IMR-90 (cell line): Measurements from ENCODE around the gene NKAIN2. TPM values are rescaled to one million over a fixed set of nuclear protein-coding genes. Genes with fewer than 3 reads are reported as not detected.

ENCODE experiments used
- ATAC-seq: fragments of 200-7000 bp; cut with Tn5 transposase; 2 replicates; pipeline ENCODE4 v1.9.1; 2020; ENCODE audit warnings: low read depth, mild to moderate bottlenecking, moderate library complexity
- BruUV-seq: library from RNA; stranded (reverse); fragments of 400-500 nt; replicated peaks from 2 replicates; lab custom pipeline; 2021; lab: Mats Ljungman, UMichigan
- CTCF ChIA-PET: fragments of 300-600 bp; formaldehyde crosslinking; extraction: SDS; loops from one replicate; lab custom pipeline; 2021; ENCODE audit warnings: antibody characterized with exemption; lab: Yijun Ruan, JAX
- POLR2A ChIA-PET: fragments of 300-600 bp; sonication (Branson Sonifier 250); formaldehyde crosslinking; loops from one replicate; lab custom pipeline; 2022; ENCODE audit warnings: antibody characterized with exemption; ENCODE audit not compliant: unreplicated experiment; lab: Charles Lee
- DNase-seq: peaks from one replicate; pipeline ENCODE4 v3.0.0; 2013
- H2AFZ ChIP-seq: replicated peaks from 2 replicates; pipeline ENCODE3; 2013; ENCODE audit warnings: low read length, mild to moderate bottlenecking; ENCODE audit not compliant: poor library complexity
- H2AK5ac ChIP-seq: 2 replicates; pipeline ENCODE4 v1.6.1; 2013; ENCODE audit warnings: low read depth, low read length, inconsistent platforms
- H2AK9ac ChIP-seq: replicated peaks from 2 replicates; pipeline ENCODE3; 2013; ENCODE audit warnings: mild to moderate bottlenecking, low read depth, low read length, moderate library complexity; ENCODE audit not compliant: poor library complexity
- H2BK120ac ChIP-seq: 2 replicates; pipeline ENCODE4 v1.6.1; 2013; ENCODE audit warnings: low read depth, low read length, inconsistent platforms
- H2BK15ac ChIP-seq: 3 replicates; pipeline ENCODE4 v1.6.1; 2013; ENCODE audit warnings: low read depth, low read length, inconsistent platforms
- H2BK20ac ChIP-seq: 2 replicates; pipeline ENCODE4 v1.6.1; 2013; ENCODE audit warnings: low read depth, mild to moderate bottlenecking, inconsistent platforms, low read length, moderate library complexity
- H2BK5ac ChIP-seq: 2 replicates; pipeline ENCODE4 v1.6.1; 2013; ENCODE audit warnings: mild to moderate bottlenecking, low read depth, low read length, inconsistent platforms; ENCODE audit not compliant: poor library complexity, severe bottlenecking
- H3K14ac ChIP-seq: replicated peaks from 2 replicates; pipeline ENCODE4 v1.6.1; 2013; ENCODE audit warnings: low read depth, low read length, inconsistent platforms
- H3K18ac ChIP-seq: 2 replicates; pipeline ENCODE4 v1.6.1; 2013; ENCODE audit warnings: low read depth, low read length, control low read depth
- H3K23ac ChIP-seq: 2 replicates; pipeline ENCODE4 v1.6.1; 2013; ENCODE audit warnings: low read depth, low read length, inconsistent platforms
- H3K27ac ChIP-seq: 2 replicates; pipeline ENCODE4 v1.5.1; 2013; ENCODE audit warnings: mild to moderate bottlenecking, control low read depth, low read length; ENCODE audit not compliant: insufficient read depth
- H3K27me3 ChIP-seq: 2 replicates; pipeline ENCODE4 v1.6.1; 2013; ENCODE audit warnings: low read length; ENCODE audit not compliant: control insufficient read depth, insufficient read depth
- H3K36me3 ChIP-seq: 2 replicates; pipeline ENCODE4 v1.6.1; 2013; ENCODE audit warnings: low read length, mixed read lengths; ENCODE audit not compliant: control insufficient read depth, insufficient read depth
- H3K4ac ChIP-seq: 2 replicates; pipeline ENCODE4 v1.6.1; 2013; ENCODE audit warnings: low read depth, low read length, inconsistent platforms
- H3K4me1 ChIP-seq: 2 replicates; pipeline ENCODE4 v1.6.1; 2013; ENCODE audit warnings: low read length, mixed read lengths; ENCODE audit not compliant: control insufficient read depth, insufficient read depth
- H3K4me2 ChIP-seq: 2 replicates; pipeline ENCODE4 v1.6.1; 2013; ENCODE audit warnings: low read depth, mild to moderate bottlenecking, control low read depth, low read length, moderate library complexity
- H3K4me3 ChIP-seq: 2 replicates; pipeline ENCODE4 v1.5.1; 2013; ENCODE audit warnings: low read depth, mild to moderate bottlenecking, control low read depth, low read length, moderate library complexity; ENCODE audit not compliant: insufficient read depth
- H3K56ac ChIP-seq: 2 replicates; pipeline ENCODE4 v1.6.1; 2013; ENCODE audit warnings: low read length, inconsistent platforms; ENCODE audit not compliant: insufficient read depth; ENCODE audit errors: extremely low read depth
- H3K79me1 ChIP-seq, 2 experiments: 2 replicates each; pipeline ENCODE4 v1.6.1; 2013; ENCODE audit warnings: low read length in 2 of 2, inconsistent platforms in 1 of 2, low read depth in 1 of 2
- H3K9ac ChIP-seq: 2 replicates; pipeline ENCODE4 v1.6.1; 2013; ENCODE audit warnings: low read depth, low read length, control low read depth
- H3K9me1 ChIP-seq: 2 replicates; pipeline ENCODE4 v1.6.1; 2013; ENCODE audit warnings: low read length, inconsistent platforms; ENCODE audit not compliant: insufficient read depth
- H3K9me3 ChIP-seq: 2 replicates; pipeline ENCODE4 v1.6.1; 2013; ENCODE audit warnings: low read length; ENCODE audit not compliant: control insufficient read depth, insufficient read depth
- H4K20me1 ChIP-seq: 2 replicates; pipeline ENCODE4 v1.6.1; 2013; ENCODE audit warnings: low read length, inconsistent platforms; ENCODE audit not compliant: insufficient read depth
- H4K5ac ChIP-seq: 2 replicates; pipeline ENCODE4 v1.6.1; 2013; ENCODE audit warnings: mild to moderate bottlenecking, low read depth, low read length, control low read depth
- H4K8ac ChIP-seq, 2 experiments: 2 replicates each; pipeline ENCODE4 v1.6.1; 2013; ENCODE audit warnings: low read depth in 2 of 2, low read length in 2 of 2, control low read depth in 1 of 2, inconsistent platforms in 1 of 2
- H4K91ac ChIP-seq: 2 replicates; pipeline ENCODE4 v1.6.1; 2013; ENCODE audit warnings: low read depth, low read length, inconsistent platforms; ENCODE audit not compliant: insufficient read depth
- ELK1 ChIP-seq: fragments of 150-350 bp; IDR thresholded peaks from 2 replicates; pipeline ENCODE4 v1.6.1; 2016; ENCODE audit warnings: low read depth, mild to moderate bottlenecking, low read length, moderate library complexity, borderline replicate concordance
- FOS ChIP-seq: fragments of 150-350 bp; IDR thresholded peaks from 2 replicates; pipeline ENCODE4 v1.6.1; 2016; ENCODE audit warnings: low read depth, low read length
- MAZ ChIP-seq: IDR thresholded peaks from 2 replicates; pipeline ENCODE4 v1.6.1; 2012; ENCODE audit warnings: low read depth, mild to moderate bottlenecking, low read length, improper control_type of control experiment, moderate library complexity, borderline replicate concordance
- MXI1 ChIP-seq: IDR thresholded peaks from 2 replicates; pipeline ENCODE4 v1.6.1; 2012; ENCODE audit warnings: low read depth, mild to moderate bottlenecking, low read length, moderate library complexity, borderline replicate concordance
- POLR2A ChIP-seq: IDR thresholded peaks from 2 replicates; pipeline ENCODE4 v1.6.1; 2012; ENCODE audit warnings: mild to moderate bottlenecking, low read depth, low read length
- RFX5 ChIP-seq: IDR thresholded peaks from 2 replicates; pipeline ENCODE4 v1.8.0; 2012; ENCODE audit warnings: low read depth, mild to moderate bottlenecking, low read length, moderate library complexity
- dilution Hi-C: fragments of 300-500 bp; cut with HindIII; formaldehyde crosslinking; loops from one replicate; pipeline ENCODE4 v1.14.3; 2018; ENCODE audit warnings: low sequenced_read_pairs; ENCODE audit not compliant: unreplicated experiment
- in situ Hi-C: fragments of 300-500 bp; cut with MboI; formaldehyde crosslinking; loops from 3 replicates; pipeline ENCODE4 v1.14.3; 2019; ENCODE audit warnings: low sequenced_read_pairs, inconsistent platforms, mixed read lengths
- intact Hi-C: fragments of 100-400 bp; cut with micrococcal nuclease; formaldehyde crosslinking; loops from 2 replicates; pipeline ENCODE4 v1.10.0; 2022
- polyA plus RNA-seq, 3 experiments: library from polyadenylated mRNA; depleted of rRNA; stranded (reverse); fragments of >200 nt; gene quantifications; 2 replicates each; pipeline ENCODE4 v1.2.3, GENCODE V29; 2012; ENCODE audit warnings: low replicate concordance in 1 of 3
- total RNA-seq: library from RNA; depleted of rRNA; stranded (reverse); fragments of >200 nt; gene quantifications from 2 replicates; pipeline ENCODE4 v1.2.3, GENCODE V29; 2012

NKAIN2 gene
- total and polyA plus RNA-seq, 2 of the 4 experiments (the other 2 are of a cell fraction), result not detected

- TF ChIP-seq ELK1 (no peak), MAZ (no peak), RFX5 (no peak)
These were observed 992.9 kb downstream of the NKAIN2 start (continued) for GRCh38 chr6:124796464-124796970.

- H3K56ac ChIP-seq, result no peak overlapping the region
- H2BK15ac ChIP-seq, result no peak overlapping the region
- H2AK5ac ChIP-seq, result no peak overlapping the region
- H3K4me3 ChIP-seq, result no peak overlapping the region
- in situ Hi-C loops, result no loop called here
- no peaks in the 10 kb centered on the region for H3K79me1 ChIP-seq
- H3K4me2 ChIP-seq, result no peak overlapping the region
- no peak overlapping the region for H3K14ac ChIP-seq
- H2BK120ac ChIP-seq, result no peak overlapping the region
- dilution Hi-C loops, result no loop called here
- no peak overlapping the region for H2AK9ac ChIP-seq
- H2BK5ac ChIP-seq, result no peak overlapping the region
- no peak overlapping the region for H4K5ac ChIP-seq
- TF ChIP-seq MXI1 (no peak), POLR2A (no peak), FOS (no peak)
- H3K9me3 ChIP-seq, result no peaks in the 10 kb centered on the region
- H3K27ac ChIP-seq, result no peak overlapping the region
- H3K23ac ChIP-seq, result no peak overlapping the region
- H3K9me1 ChIP-seq, result no peaks in the 10 kb centered on the region
- DNase-seq (no peak), ATAC-seq (no peak)
- H2BK20ac ChIP-seq, result no peak overlapping the region
- CTCF ChIA-PET, result no interaction called here
- H3K27me3 ChIP-seq, result no peaks in the 10 kb centered on the region
- H4K91ac ChIP-seq, result no peak overlapping the region
- no peaks in the 10 kb centered on the region for H3K4me1 ChIP-seq
- intact Hi-C loops, result no loop called here
- no peaks in the 10 kb centered on the region for H4K20me1 ChIP-seq
- POLR2A ChIA-PET, result no interaction called here
- H3K9ac ChIP-seq, result no peak overlapping the region
- no peak overlapping the region for H4K8ac ChIP-seq
- BruUV-seq, result no TSS peak
- no peaks in the 10 kb centered on the region for H3K36me3 ChIP-seq
- H3K4ac ChIP-seq, result no peak overlapping the region
- no peak overlapping the region for H3K18ac ChIP-seq
- no peak overlapping the region for H2AFZ ChIP-seq
These were observed 993.6 kb downstream of the NKAIN2 start for GRCh38 chr6:124797224-124797623.
